C1 segment of cervical spinal cord (tissue), 14 donors: Measurements from ENCODE around the gene TPD52L1.
"Not testable (repeated sequence)": the region's sequence is repeated elsewhere in the genome, so short reads cannot be mapped to it uniquely, and the experiment has no call there.

Experiments
- DNase-seq, 14 donors: peaks; one replicate each; lab custom pipeline; 2025; lab: John Stamatoyannopoulos, UW

Gene TPD52L1

GRCh38 chr6:125269328-125269985 is 115.9 kb downstream of the TPD52L1 start:
- DNase-seq = no peak

- DNase-seq = no peak
Measured at GRCh38 chr6:125270380-125270779, 116.8 kb downstream of the TPD52L1 start.

GRCh38 chr6:125271486-125272159 is 118.0 kb downstream of the TPD52L1 start:
- no peak for DNase-seq

DNA sequence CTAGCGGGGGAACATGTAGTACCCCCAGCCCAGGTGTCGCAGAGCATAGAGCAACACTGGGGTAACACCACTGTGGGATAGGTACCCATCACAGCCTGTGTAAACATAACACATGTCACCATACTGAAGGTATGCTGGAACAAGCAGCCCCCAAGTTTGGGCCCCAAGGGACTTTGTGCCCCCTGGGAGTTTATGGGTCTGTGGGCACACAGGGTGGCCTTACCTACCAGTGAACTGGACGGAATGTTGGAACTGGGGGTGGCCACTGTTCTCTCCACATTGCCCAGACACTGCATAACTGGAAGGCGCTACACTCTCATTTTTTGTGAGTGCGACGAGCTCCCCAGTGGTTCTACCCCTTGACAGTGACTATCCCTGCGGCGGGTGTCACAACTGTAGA is 119.7 kb downstream of the TPD52L1 start:
- DNase-seq = no peak

- peak in 1 of 14 donors; percentile 54 for DNase-seq
Measured at GRCh38 chr6:125273965-125274364, 120.4 kb downstream of the TPD52L1 start.

DNA sequence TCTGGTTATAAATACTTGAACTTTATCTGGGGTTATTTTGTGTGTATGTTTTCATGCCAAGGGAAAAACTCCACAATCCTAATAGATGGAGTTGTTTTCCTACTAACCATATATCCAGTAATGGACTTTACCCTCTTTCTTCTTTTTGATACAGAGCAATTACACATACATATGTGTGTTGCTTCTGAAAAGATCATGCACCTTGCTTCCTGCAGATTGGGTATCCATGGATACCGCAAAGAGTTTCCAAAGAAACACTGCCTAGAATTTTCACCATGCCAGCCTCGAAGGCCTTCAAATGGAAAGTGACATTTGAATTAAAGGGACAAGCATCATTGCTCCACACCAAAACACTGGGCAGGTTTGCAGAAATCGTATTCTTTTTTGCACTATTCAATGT is 121.4 kb downstream of the TPD52L1 start:
- no peak for DNase-seq

DNA sequence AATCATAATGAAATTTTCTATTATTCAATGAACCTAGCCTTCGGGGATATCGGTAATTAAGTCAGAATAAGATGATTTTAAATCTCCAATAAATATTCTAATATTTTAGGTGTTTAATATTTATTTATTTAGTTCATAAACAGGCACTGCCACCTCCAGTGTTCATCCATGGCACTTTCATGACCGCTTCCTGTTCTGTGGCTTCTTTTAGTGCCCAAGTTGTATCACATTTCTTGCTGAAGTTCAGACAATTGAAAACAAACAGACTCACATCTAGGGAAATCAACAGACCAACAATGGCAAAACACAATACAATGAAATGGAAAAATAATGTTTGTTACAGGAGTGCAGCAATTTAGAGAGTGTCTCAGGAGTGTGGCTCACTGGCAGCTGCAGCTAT is 122.2 kb downstream of the TPD52L1 start:
- no peak for DNase-seq

GRCh38 chr6:125277838-125278237 is 124.3 kb downstream of the TPD52L1 start:
- no peak for DNase-seq

DNA sequence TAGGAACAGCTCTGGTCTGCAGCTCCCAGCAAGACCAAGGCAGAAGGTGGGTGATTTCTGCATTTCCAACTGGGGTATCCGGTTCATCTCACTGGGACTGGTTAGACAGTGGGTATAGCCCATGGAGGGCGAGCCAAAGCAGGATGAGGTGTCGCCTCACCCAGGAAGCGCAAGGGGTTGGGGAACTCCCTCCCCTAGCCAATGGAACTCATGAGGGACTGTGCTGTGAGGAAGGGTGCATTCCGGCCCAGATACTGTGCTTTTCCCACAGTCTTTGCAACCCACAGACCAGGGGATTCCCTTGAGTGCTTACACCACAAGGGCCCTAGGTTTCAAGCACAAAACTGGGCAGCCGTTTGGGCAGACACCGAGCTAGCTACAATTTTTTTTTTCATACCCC is 126.4 kb downstream of the TPD52L1 start:
- no peak for DNase-seq

- not testable (repeated sequence) for DNase-seq
Measured at GRCh38 chr6:125280370-125281035, 126.9 kb downstream of the TPD52L1 start.

DNA sequence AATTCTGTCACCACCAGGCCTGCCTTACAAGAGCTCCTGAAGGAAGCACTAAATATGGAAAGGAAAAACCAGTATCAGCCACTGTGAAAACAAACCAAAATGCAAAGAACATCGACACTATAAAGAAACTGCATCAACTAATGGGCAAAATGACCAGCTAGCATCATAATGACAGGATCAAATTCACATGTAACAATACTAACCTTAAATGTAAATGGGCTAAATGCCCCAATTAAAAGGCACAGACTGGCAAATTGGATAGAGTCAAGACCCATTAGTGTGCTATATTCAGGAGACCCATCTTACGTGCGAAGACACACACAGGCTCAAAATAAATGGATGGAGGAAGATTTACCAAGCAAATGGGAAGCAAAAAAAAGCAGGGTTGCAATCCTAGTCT is 128.9 kb downstream of the TPD52L1 start:
- not testable (repeated sequence) for DNase-seq

GRCh38 chr6:125285353-125285752 is 131.8 kb downstream of the TPD52L1 start:
- DNase-seq = no peak

- DNase-seq = no peak
Measured at GRCh38 chr6:125285936-125286335, 132.4 kb downstream of the TPD52L1 start.

- no peak for DNase-seq
Measured at GRCh38 chr6:125287718-125288117, 134.1 kb downstream of the TPD52L1 start.

- no peak for DNase-seq
Measured at GRCh38 chr6:125293587-125293986, 140.0 kb downstream of the TPD52L1 start.

DNA sequence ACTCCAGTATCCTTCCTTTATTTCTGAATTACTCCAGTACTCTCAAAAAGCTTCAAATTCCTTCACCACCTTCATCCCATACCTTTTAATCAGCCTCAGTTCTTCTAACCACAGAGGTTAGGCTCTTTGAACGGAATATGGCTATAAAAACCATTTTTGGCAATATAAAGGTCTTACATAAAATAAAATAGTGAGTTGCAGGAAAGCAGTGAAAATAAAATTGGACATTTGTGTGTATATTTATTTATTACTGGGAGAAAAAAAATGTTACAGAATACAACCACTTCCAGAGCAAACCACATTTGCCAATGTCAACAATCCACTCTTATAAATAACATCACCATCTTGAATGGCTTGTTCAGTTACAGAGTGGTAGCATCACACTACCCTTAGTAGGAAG is 140.5 kb downstream of the TPD52L1 start:
- DNase-seq = no peak

- peak in 1 of 14 donors; percentile 26 for DNase-seq
Measured at GRCh38 chr6:125294925-125295324, 141.4 kb downstream of the TPD52L1 start.

DNA sequence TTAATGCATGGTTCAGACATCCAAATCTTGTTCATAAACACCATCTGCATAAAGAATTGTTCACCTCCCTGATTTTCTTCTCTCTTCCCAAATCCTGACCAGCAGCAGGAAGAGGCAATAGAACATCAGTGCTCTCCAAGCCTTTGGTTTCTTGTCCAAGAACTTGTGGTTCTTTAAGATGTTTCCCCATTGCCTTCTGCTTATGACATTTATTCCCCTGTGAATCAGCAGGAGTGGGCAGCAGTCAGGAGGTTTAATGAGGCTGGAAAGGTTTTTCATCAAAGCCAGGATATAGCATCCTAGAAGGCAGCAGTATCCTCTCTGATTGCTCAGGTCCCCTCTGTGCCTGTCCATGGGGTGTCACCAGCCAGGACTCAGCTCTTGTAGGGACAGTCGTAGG is 142.9 kb downstream of the TPD52L1 start:
- DNase-seq = no peak

DNA sequence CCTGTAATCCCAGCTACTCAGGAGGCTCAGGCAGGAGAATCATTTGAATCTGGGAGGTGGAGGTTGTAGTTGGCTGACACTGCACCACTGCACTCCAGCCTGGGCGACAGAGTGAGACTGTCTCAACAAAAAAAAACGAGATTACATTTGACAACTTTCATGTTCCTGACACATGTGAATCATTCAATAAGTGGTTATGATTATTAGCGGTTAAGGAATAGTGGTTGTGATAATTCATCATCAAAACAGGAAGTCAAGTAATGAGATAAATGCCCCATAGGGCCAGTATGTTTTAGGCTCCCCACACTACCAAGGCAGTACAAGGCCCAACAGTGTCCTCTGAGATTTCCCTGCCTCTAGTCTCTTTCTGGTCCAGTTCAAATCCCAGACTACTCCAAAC is 145.7 kb downstream of the TPD52L1 start:
- no peak for DNase-seq

DNA sequence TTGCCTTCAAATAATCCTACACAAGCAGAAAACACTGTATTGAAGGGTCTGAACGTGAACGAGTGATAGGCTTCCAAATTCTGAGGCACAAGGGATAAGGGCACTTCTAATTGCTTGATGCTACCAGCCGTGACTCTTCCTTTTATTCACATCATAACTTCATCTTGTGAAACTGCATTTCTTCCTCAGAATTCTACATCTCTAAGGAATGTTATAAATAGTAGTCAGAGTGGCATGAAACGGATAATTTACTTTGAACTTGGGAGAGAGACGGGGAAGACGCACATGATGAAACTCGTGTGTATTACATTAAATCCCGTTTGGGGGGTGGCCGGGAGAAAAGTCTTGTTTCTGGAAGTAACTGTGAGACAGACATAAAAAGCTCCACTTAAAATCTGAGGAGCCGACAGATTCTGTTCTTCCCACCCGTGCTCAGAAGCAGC is 147.4 kb downstream of the TPD52L1 start:
- peak in 3 of 14 donors; percentile 23 to 47 (median 39) for DNase-seq

GRCh38 chr6:125301435-125302391 is 148.1 kb downstream of the TPD52L1 start, which contains the start of gene HDDC2:
Gene HDDC2 (minus strand): TSS chr6:125301967. CDS start chr6:125301932, 35 bp downstream.
- peak in 12 of 14 donors; percentile 10 to 82 (median 56) for DNase-seq
